ENCODE results near the gene MIEF2.

Gene MIEF2

DNA sequence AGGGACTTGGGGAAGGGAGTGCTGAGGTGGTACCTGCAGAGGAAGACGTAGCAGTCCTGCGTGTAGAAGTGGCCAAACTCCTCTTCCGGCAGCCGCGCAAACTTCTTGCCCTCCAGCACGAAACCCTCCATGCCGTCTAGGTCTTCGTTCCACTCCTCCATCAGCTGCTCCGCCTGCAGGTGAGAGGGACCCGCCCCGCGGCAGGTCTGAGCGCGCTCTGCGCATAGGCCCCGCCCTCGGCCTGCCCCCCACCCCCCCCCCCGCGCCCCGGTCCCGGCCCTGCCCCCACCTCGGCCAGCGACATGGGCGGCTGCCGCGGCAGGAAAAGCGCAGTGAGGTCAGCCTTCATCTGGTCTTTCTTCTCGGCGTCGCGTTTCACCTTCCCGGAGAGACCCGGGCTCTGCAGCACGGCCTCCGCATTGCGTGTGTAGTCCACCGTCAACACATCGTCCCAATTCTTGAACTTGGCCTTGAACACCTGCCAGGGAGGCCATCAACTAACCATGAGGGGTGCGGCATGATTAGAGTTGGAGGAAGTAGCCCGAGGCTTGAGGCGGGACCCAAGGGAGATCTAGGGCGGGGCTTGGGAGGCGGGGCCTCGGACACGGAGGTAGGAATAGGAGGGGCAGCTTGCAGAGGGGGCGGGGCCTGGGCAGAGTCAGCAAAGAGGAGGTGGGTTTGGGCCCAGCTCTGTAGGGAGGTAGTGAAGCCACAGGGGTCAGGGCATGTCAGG is 13.4 kb upstream of the MIEF2 start:
- H3K4me1 ChIP-seq = peaks cover 10% of the 10 kb centered on the region
- H3K27ac ChIP-seq = no peak overlapping the region
- no peaks in the 10 kb centered on the region for H3K27me3 ChIP-seq
- peaks cover 20% of the 10 kb centered on the region for H4K20me1 ChIP-seq
- H3K4me2 ChIP-seq = no peak overlapping the region
- H3K4me3 ChIP-seq = no peak overlapping the region
- H3K9ac ChIP-seq = no peak overlapping the region
- H3K9me3 ChIP-seq = no peaks in the 10 kb centered on the region
- TF ChIP-seq Cebpa-rat (IDR thresholded peaks at IDR 0.05) = no peak
- H3K36me3 ChIP-seq = peaks cover 88% of the 10 kb centered on the region

- H3K4me2 ChIP-seq = no peak overlapping the region
Observed at GRCh38 chr17:18247613-18248001, 12.9 kb upstream of the MIEF2 start.

GRCh38 chr17:18248300-18248731 is 12.1 kb upstream of the MIEF2 start:
- Histone ChIP-seq H3K27ac (no peak overlapping the region), H3K4me3 (no peak overlapping the region), H3K27me3 (no peaks in the 10 kb centered on the region), H3K9ac (no peak overlapping the region), H3K36me3 (peaks cover 90% of the 10 kb centered on the region), H3K9me3 (no peaks in the 10 kb centered on the region), H4K20me1 (peaks cover 23% of the 10 kb centered on the region), H3K4me1 (peaks cover 10% of the 10 kb centered on the region), H3K4me2 (no peak overlapping the region)
- TF ChIP-seq Cebpa-rat (IDR thresholded peaks at IDR 0.05) = no peak

More at GRCh38 chr17:18247613-18248001, 12.9 kb upstream of the MIEF2 start:
- Histone ChIP-seq H3K9ac (no peak overlapping the region), H3K9me3 (no peaks in the 10 kb centered on the region), H3K27ac (no peak overlapping the region), H3K4me3 (no peak overlapping the region), H3K36me3 (peaks cover 88% of the 10 kb centered on the region), H3K4me1 (peaks cover 10% of the 10 kb centered on the region), H4K20me1 (peaks cover 20% of the 10 kb centered on the region), H3K27me3 (no peaks in the 10 kb centered on the region)
- TF ChIP-seq Cebpa-rat (IDR thresholded peaks at IDR 0.05) = no peak

- H3K27ac ChIP-seq = no peak overlapping the region
- H3K9me3 ChIP-seq = no peaks in the 10 kb centered on the region
- no peak overlapping the region for H3K4me3 ChIP-seq
- H3K4me2 ChIP-seq = no peak overlapping the region
- peaks cover 90% of the 10 kb centered on the region for H3K36me3 ChIP-seq
- H3K27me3 ChIP-seq = no peaks in the 10 kb centered on the region
- H4K20me1 ChIP-seq = peaks cover 28% of the 10 kb centered on the region
- no peak for TF ChIP-seq Cebpa-rat (IDR thresholded peaks at IDR 0.05)
- H3K9ac ChIP-seq = no peak overlapping the region
- peaks cover 10% of the 10 kb centered on the region for H3K4me1 ChIP-seq
Observed at GRCh38 chr17:18248811-18249210, 11.7 kb upstream of the MIEF2 start.

- Histone ChIP-seq H4K20me1 (peaks cover 41% of the 10 kb centered on the region), H3K36me3 (peaks cover 92% of the 10 kb centered on the region)
Observed at GRCh38 chr17:18250259-18250658, 10.2 kb upstream of the MIEF2 start.

DNA sequence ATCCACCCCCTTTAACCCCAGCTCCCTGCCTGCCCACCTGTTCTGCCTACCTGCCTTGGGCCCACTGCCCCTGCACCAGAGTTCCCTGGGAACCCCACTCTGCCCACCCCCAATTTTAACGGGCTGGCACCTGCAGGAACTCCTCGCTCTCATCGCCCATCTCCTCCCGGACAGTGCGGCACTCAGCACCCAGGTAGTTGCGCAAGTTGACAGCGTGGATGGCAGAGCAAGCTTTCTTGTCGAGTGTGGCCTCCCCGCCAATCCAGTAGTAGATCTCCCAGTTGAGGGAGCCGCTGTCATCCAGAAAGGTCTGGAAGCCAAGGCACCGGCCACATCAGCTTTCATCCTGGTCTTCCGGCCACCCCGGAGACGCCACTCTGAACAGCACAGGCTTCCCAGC is 9.8 kb upstream of the MIEF2 start:
- no peaks in the 10 kb centered on the region for H3K9me3 ChIP-seq
- TF ChIP-seq Cebpa-rat (IDR thresholded peaks at IDR 0.05) = no peak
- H3K4me3 ChIP-seq = no peak overlapping the region
- H3K27ac ChIP-seq = no peak overlapping the region
- peaks cover 44% of the 10 kb centered on the region for H4K20me1 ChIP-seq
- peaks cover 10% of the 10 kb centered on the region for H3K4me1 ChIP-seq
- peaks cover 92% of the 10 kb centered on the region for H3K36me3 ChIP-seq
- no peak overlapping the region for H3K4me2 ChIP-seq
- no peaks in the 10 kb centered on the region for H3K27me3 ChIP-seq
- H3K9ac ChIP-seq = no peak overlapping the region

More at GRCh38 chr17:18250259-18250658, 10.2 kb upstream of the MIEF2 start:
- no peak overlapping the region for H3K9ac ChIP-seq
- no peak overlapping the region for H3K4me3 ChIP-seq
- no peak overlapping the region for H3K4me2 ChIP-seq
- no peak for TF ChIP-seq Cebpa-rat (IDR thresholded peaks at IDR 0.05)
- no peaks in the 10 kb centered on the region for H3K27me3 ChIP-seq
- no peak overlapping the region for H3K27ac ChIP-seq
- H3K9me3 ChIP-seq = no peaks in the 10 kb centered on the region
- H3K4me1 ChIP-seq = peaks cover 10% of the 10 kb centered on the region

- no peak overlapping the region for H3K4me3 ChIP-seq
- H3K9me3 ChIP-seq = no peaks in the 10 kb centered on the region
- peaks cover 46% of the 10 kb centered on the region for H4K20me1 ChIP-seq
- H3K27ac ChIP-seq = no peak overlapping the region
- H3K4me2 ChIP-seq = no peak overlapping the region
- H3K9ac ChIP-seq = no peak overlapping the region
- peaks cover 10% of the 10 kb centered on the region for H3K4me1 ChIP-seq
- TF ChIP-seq Cebpa-rat (IDR thresholded peaks at IDR 0.05) = no peak
- peaks cover 92% of the 10 kb centered on the region for H3K36me3 ChIP-seq
- no peaks in the 10 kb centered on the region for H3K27me3 ChIP-seq
Observed at GRCh38 chr17:18251204-18251603, 9.3 kb upstream of the MIEF2 start.

GRCh38 chr17:18252160-18252559 is 8.3 kb upstream of the MIEF2 start:
- peaks cover 89% of the 10 kb centered on the region for H3K36me3 ChIP-seq
- H3K9ac ChIP-seq = no peak overlapping the region
- TF ChIP-seq Cebpa-rat (IDR thresholded peaks at IDR 0.05) = no peak
- H3K4me2 ChIP-seq = no peak overlapping the region
- peaks cover 56% of the 10 kb centered on the region for H4K20me1 ChIP-seq
- peaks cover 15% of the 10 kb centered on the region for H3K4me1 ChIP-seq
- no peak overlapping the region for H3K4me3 ChIP-seq
- H3K9me3 ChIP-seq = no peaks in the 10 kb centered on the region
- no peaks in the 10 kb centered on the region for H3K27me3 ChIP-seq
- H3K27ac ChIP-seq = no peak overlapping the region

GRCh38 chr17:18253187-18253884 is 7.1 kb upstream of the MIEF2 start:
- no peak overlapping the region for H3K4me2 ChIP-seq

More at GRCh38 chr17:18253187-18253884, 7.1 kb upstream of the MIEF2 start:
- H4K20me1 ChIP-seq = peaks cover 56% of the 10 kb centered on the region
- H3K27me3 ChIP-seq = no peaks in the 10 kb centered on the region
- H3K27ac ChIP-seq = no peak overlapping the region
- no peak overlapping the region for H3K9ac ChIP-seq
- H3K4me1 ChIP-seq = peaks cover 13% of the 10 kb centered on the region
- no peaks in the 10 kb centered on the region for H3K9me3 ChIP-seq
- TF ChIP-seq Cebpa-rat (IDR thresholded peaks at IDR 0.05) = no peak
- peaks cover 80% of the 10 kb centered on the region for H3K36me3 ChIP-seq
- no peak overlapping the region for H3K4me3 ChIP-seq

Data from BLaER1 (cell line).